Fibroblast of mammary gland (primary cell): Measurements from ENCODE around the gene CCT3.

ENCODE experiments used
- DNase-seq: peaks from one replicate; pipeline ENCODE4 v3.0.0-alpha.2; 2010; ENCODE audit warnings: low read depth
- H3K4me3 ChIP-seq: 2 replicates; pipeline ENCODE4 v1.5.1; 2011; ENCODE audit warnings: low read depth, mild to moderate bottlenecking, low read length, moderate library complexity; ENCODE audit not compliant: control insufficient read depth
- TF ChIP-seq, protein P1 (sequence below): conservative IDR thresholded peaks from 2 replicates; pipeline ENCODE4 v1.5.1; 2011; ENCODE audit warnings: low read depth, low read length, inconsistent platforms; ENCODE audit not compliant: control insufficient read depth, insufficient read depth

CCT3 gene

DNA sequence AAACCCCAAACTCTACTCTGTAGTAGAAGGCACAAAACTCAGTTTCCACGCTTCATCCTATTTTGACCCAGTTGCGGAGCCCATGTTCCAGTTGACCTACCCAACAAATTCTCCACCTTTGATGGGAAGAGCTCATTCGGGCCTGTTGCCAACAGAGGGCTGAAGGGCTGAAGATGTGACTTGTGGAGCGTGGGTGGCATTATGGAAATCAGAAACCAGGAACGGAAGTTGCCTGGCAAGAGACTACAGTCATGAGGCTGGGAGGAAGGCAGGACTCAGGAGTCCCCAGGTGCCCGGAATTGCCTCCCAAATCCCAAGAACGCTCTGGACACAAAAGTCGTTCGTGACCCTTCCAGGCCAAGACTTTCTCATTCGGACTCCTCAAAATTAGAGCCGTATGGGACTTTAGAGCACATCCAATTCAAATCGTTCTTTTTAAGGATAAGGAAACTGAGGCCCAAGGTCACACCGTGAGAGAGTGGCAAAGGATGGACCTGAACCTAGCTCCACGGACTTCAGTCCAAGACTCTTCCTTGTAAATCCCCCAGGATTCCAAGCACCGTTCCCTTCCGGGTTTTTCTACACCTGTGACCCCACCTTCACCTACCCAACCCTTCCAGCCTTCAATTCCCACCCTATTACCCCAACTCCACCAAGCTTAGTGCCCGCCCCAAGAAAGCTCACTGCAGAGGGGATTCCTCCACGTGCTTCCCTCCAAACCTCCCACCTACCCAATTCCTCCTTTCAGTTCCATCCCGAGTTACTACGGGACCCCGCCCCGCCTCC is 56.2 kb downstream of the CCT3 start:
- peak; percentile 46 for DNase-seq
- TF ChIP-seq, protein P1, sequence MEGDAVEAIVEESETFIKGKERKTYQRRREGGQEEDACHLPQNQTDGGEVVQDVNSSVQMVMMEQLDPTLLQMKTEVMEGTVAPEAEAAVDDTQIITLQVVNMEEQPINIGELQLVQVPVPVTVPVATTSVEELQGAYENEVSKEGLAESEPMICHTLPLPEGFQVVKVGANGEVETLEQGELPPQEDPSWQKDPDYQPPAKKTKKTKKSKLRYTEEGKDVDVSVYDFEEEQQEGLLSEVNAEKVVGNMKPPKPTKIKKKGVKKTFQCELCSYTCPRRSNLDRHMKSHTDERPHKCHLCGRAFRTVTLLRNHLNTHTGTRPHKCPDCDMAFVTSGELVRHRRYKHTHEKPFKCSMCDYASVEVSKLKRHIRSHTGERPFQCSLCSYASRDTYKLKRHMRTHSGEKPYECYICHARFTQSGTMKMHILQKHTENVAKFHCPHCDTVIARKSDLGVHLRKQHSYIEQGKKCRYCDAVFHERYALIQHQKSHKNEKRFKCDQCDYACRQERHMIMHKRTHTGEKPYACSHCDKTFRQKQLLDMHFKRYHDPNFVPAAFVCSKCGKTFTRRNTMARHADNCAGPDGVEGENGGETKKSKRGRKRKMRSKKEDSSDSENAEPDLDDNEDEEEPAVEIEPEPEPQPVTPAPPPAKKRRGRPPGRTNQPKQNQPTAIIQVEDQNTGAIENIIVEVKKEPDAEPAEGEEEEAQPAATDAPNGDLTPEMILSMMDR = no peak
- peak overlapping the region; percentile 97 for H3K4me3 ChIP-seq

DNA sequence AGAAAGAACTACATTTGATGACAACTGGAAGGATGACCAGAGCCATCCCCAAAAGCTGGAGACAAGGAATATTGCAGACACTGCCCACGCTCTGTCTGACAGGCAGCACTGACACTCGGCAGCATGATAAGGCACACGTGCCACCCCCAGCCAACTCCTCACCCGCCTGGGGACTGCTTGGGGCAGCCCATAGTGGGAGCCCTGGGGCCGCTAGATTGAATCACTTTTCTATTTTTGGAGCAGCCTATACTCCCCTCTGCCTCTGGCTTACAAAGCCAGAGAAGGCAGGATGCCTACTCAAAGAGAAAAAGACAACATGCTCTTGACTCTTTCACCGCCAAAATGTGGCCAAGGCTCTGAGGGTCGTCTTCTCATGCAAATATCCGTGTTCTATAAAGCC is 56.8 kb downstream of the CCT3 start:
- DNase-seq = peak; percentile 57
- H3K4me3 ChIP-seq = peak overlapping the region; percentile 97
- TF ChIP-seq, protein P1 = peak; percentile 7

DNA sequence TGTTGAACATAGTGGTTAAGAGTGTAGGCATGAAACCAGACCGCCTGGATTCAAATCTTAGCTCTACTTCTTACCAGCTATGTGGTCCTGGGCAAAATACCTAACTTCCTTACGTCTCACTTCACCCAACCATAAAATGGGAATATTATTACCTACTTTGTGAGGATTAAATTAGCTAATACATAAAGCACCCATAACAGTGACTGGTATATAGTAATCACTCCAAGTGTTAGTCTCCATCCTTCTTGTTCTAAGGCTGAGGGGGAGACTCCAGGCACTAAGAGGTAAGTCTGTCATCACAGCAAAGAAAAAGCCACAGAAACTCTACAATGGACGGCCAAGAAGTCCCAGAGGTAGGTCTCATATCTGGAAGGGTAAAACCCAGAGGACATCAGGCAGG is 58.3 kb downstream of the CCT3 start:
- no peak for DNase-seq
- H3K4me3 ChIP-seq = no peak overlapping the region
- TF ChIP-seq, protein P1 = no peak

DNA sequence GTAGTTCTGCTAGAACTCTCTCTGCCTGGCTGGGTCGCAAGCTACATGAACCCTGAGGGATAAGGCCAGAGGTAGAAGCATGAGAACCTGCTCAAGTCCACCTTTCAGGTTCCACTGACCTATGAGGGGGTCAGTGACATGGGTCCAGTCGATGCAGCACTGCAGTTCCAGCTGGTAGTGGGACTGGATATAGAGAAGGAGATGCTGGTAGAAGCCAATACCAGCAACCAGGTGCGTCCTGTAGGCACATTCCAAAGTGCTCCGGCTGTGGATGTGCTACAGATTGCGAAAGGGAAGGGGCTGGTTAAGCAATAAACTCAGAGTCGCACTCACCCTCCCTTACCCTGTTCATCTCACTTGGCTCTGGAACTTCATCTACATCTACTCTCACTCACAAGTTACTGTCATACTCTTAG is 61.1 kb downstream of the CCT3 start:
- TF ChIP-seq, protein P1 = no peak
- peak; percentile 51 for DNase-seq
- no peak overlapping the region for H3K4me3 ChIP-seq

DNA sequence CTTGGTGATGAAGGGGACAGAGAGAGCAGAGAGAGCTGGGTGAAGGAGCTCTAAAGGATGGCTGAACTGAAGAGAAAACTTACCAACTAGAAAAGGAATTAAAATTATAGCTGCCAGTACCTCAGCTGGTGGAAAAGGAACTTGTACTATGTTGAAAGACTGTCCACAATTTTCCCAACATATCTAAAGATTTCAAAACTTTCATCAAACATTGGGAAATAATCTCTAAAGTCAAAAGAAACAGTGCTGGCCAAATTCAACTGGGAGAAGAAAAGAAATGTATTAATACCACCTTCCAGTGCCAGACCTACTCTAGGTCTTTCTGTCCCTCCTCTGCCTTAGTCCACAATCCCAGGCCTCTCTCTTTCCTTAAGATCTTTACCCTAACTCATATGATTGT is 61.6 kb downstream of the CCT3 start:
- no peak overlapping the region for H3K4me3 ChIP-seq
- TF ChIP-seq, protein P1 = no peak
- DNase-seq = peak; percentile 43

DNA sequence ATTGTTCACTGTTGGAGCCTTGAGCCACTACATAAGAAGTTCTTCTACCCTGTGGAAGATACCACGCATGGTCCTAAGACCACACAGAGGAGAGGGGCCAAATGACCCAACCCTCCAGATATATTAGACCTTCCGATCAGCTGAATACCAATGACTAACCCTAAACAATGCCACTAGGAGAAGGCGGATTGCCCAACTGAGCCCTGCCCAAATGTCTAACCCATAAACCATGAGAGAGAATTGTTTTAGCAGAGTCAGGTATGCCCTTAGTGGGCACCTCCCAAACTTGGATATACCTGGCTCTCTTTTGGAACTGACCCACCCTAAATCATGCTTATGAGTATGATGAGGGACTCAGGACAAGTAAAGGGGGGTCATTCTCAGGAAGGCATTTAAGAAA is 67.8 kb downstream of the CCT3 start:
- no peak for DNase-seq
- H3K4me3 ChIP-seq = no peak overlapping the region
- TF ChIP-seq, protein P1 = no peak

DNA sequence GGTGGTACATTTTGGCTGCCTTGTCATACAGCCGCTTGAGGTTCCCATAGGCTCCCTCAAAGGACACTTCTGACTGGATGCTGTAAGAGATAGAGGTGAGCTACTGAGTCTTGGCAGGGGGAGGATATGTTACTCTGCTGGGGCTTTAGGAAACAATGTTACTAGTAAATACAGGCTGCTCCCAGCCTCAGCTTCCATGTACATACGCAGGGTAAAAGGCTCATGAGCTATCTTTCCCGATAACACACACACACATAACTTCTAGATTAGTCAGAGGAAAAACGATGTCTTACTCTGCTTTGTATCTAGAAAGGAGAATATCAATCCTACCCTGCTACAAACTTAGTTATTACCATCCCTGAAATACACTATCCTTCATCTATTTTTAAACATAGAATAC is 69.8 kb downstream of the CCT3 start:
- no peak for DNase-seq
- H3K4me3 ChIP-seq = no peak overlapping the region
- TF ChIP-seq, protein P1 = no peak
